PC-9 (cell line): ENCODE measurements around the gene ZNF341. TPM values are rescaled to one million over a fixed set of nuclear protein-coding genes. Genes with fewer than 3 reads are reported as not detected.

Experiments
- BruUV-seq: library from RNA; stranded (reverse); fragments of 400-500 nt; replicated peaks from 2 replicates; lab custom pipeline; 2021; lab: Mats Ljungman, UMichigan
- CTCF ChIA-PET: fragments of 300-600 bp; sonication (Branson Sonifier 250); formaldehyde crosslinking; loops from one replicate; lab custom pipeline; 2022; ENCODE audit warnings: antibody characterized with exemption; lab: Charles Lee
- POLR2A ChIA-PET: fragments of 300-600 bp; sonication (Branson Sonifier 250); formaldehyde crosslinking; loops from one replicate; lab custom pipeline; 2022; ENCODE audit warnings: antibody characterized with exemption; ENCODE audit not compliant: unreplicated experiment; lab: Charles Lee
- DNase-seq, 2 experiments: peaks; one replicate each; pipeline versions ENCODE4 v3.0.0 to v3.0.0-alpha.2; 2015 to 2022; ENCODE audit warnings: mixed read lengths in 1 of 2
- H2AFZ ChIP-seq: fragments of 200-600 bp; sonication (generic); 2 replicates; pipeline ENCODE4 v1.8.1; 2017; ENCODE audit warnings: antibody characterized with exemption
- H3F3A ChIP-seq: fragments of 200-600 bp; sonication (generic); 2 replicates; pipeline ENCODE4 v1.8.1; 2017; ENCODE audit warnings: antibody characterized with exemption, mild to moderate bottlenecking, low read depth; ENCODE audit not compliant: insufficient read depth
- H3K27ac ChIP-seq: fragments of 200-600 bp; sonication (generic); 2 replicates; pipeline ENCODE4 v1.6.1; 2016; ENCODE audit warnings: mixed run types
- H3K27me3 ChIP-seq: fragments of 200-600 bp; sonication (generic); 2 replicates; pipeline ENCODE4 v1.6.1; 2016; ENCODE audit warnings: low read depth, mixed run types; ENCODE audit not compliant: insufficient read depth
- H3K36me3 ChIP-seq: fragments of 200-600 bp; sonication (generic); 2 replicates; pipeline ENCODE4 v1.6.1; 2016; ENCODE audit warnings: low read depth, mixed run types
- H3K4me1 ChIP-seq: fragments of 200-600 bp; sonication (generic); replicated peaks from 2 replicates; pipeline ENCODE4 v1.6.1; 2016; ENCODE audit warnings: mixed run types; ENCODE audit not compliant: insufficient read depth
- H3K4me2 ChIP-seq: fragments of 200-600 bp; sonication (generic); 2 replicates; pipeline ENCODE4 v1.6.1; 2017; ENCODE audit warnings: mixed run types
- H3K4me3 ChIP-seq: fragments of 200-600 bp; sonication (generic); 2 replicates; pipeline ENCODE4 v1.6.1; 2016; ENCODE audit warnings: mixed run types
- H3K79me2 ChIP-seq: fragments of 200-600 bp; sonication (generic); 2 replicates; pipeline ENCODE4 v1.6.1; 2017; ENCODE audit warnings: low read depth, mixed run types
- H3K9me2 ChIP-seq: fragments of 200-600 bp; sonication (generic); 2 replicates; pipeline ENCODE4 v1.8.1; 2017; ENCODE audit warnings: mild to moderate bottlenecking; ENCODE audit not compliant: insufficient read depth
- H3K9me3 ChIP-seq: fragments of 200-600 bp; sonication (generic); 2 replicates; pipeline ENCODE4 v1.8.1; 2016; ENCODE audit warnings: low read depth; ENCODE audit not compliant: insufficient read depth
- H4K20me1 ChIP-seq: fragments of 200-600 bp; sonication (generic); 2 replicates; pipeline ENCODE4 v1.8.1; 2017; ENCODE audit not compliant: insufficient read depth
- CTCF ChIP-seq: fragments of 200-600 bp; sonication (generic); conservative IDR thresholded peaks from 2 replicates; pipeline ENCODE4 v1.6.1; 2017; ENCODE audit warnings: mixed run types, antibody characterized with exemption, mild to moderate bottlenecking, moderate library complexity
- EZH2 ChIP-seq: fragments of 200-600 bp; sonication (generic); IDR thresholded peaks from 2 replicates; pipeline ENCODE4 v1.8.0; 2017; ENCODE audit warnings: antibody characterized with exemption, low read depth
- intact Hi-C: fragments of 100-400 bp; cut with micrococcal nuclease; formaldehyde crosslinking; loops from one replicate; pipeline ENCODE4 v1.10.0; 2022; ENCODE audit not compliant: unreplicated experiment
- total RNA-seq: library from RNA; stranded (reverse); gene quantifications from 2 replicates; pipeline ENCODE4 v1.2.3, GENCODE V29; 2021

The ZNF341 gene
- total RNA-seq, 1 experiment from 2014 or later = 5.6 TPM

GRCh38 chr20:33687370-33687915, 44.4 kb upstream of the ZNF341 start:
- peaks cover 27% of the 10 kb centered on the region for H3K79me2 ChIP-seq
- H3K27me3 ChIP-seq = no peaks in the 10 kb centered on the region
- intact Hi-C loops = no loop called here
- H3K9me2 ChIP-seq = no peaks in the 10 kb centered on the region
- no peak overlapping the region; the same call in 1 of the 2 replicates for H3K4me2 ChIP-seq
- peak in 1 of 2 experiments; percentile 17 for DNase-seq
- no peaks in the 10 kb centered on the region for H4K20me1 ChIP-seq
- H3K4me3 ChIP-seq = no peak overlapping the region
- CTCF ChIA-PET = no interaction called here
- no peaks in the 10 kb centered on the region for H3K9me3 ChIP-seq
- H3K4me1 ChIP-seq = peaks cover 33% of the 10 kb centered on the region
- TF ChIP-seq EZH2 = no peak
- no peak for TF ChIP-seq CTCF
- H3K27ac ChIP-seq = no peak overlapping the region
- POLR2A ChIA-PET = interaction anchor here (0.5 kb wide), 1 partner anchor 703 kb away, joined by 3 read pairs; no protein-coding TSS in a partner anchor
- H3F3A ChIP-seq = peaks cover 16% of the 10 kb centered on the region; the same call in 1 of the 2 replicates
- H3K36me3 ChIP-seq = no peaks in the 10 kb centered on the region
- H2AFZ ChIP-seq = no peak overlapping the region
- no TSS peak for BruUV-seq

- intact Hi-C loops = no loop called here
Observed at GRCh38 chr20:33687993-33688937, 43.5 kb upstream of the ZNF341 start.

More at GRCh38 chr20:33687993-33688937, 43.5 kb upstream of the ZNF341 start:
- POLR2A ChIA-PET = no interaction called here
- Histone ChIP-seq H3K79me2 (peaks cover 19% of the 10 kb centered on the region), H4K20me1 (no peaks in the 10 kb centered on the region), H3K9me2 (no peaks in the 10 kb centered on the region), H3K27me3 (no peaks in the 10 kb centered on the region), H3K4me2 (no peak overlapping the region), H3K9me3 (no peaks in the 10 kb centered on the region), H2AFZ (no peak overlapping the region), H3F3A (peaks cover 16% of the 10 kb centered on the region; the same call in 1 of the 2 replicates), H3K36me3 (no peaks in the 10 kb centered on the region), H3K27ac (no peak overlapping the region), H3K4me3 (no peak overlapping the region), H3K4me1 (peaks cover 33% of the 10 kb centered on the region)
- CTCF ChIA-PET = no interaction called here
- BruUV-seq = no TSS peak
- no peak for TF ChIP-seq CTCF
- no peak for TF ChIP-seq EZH2
- peak in 1 of 2 experiments; percentile 1 for DNase-seq
